Measurements from ENCODE around the gene MND1.

Gene MND1

GRCh38 chr4:153434190-153434589 is 89.7 kb downstream of the MND1 start:
- no peak overlapping the region for H3K27ac ChIP-seq
- ChIA-PET POLR2A (ENCODE audit: low non-redundant PET) (no interaction called here), CTCF (no interaction called here)
- no peak for DNase-seq (ENCODE audit: low spot score)
- no peak for TF ChIP-seq CTCF (conservative IDR thresholded peaks at IDR 0.05; ENCODE audit: low read depth)

- no peak for DNase-seq (ENCODE audit: low spot score)
- TF ChIP-seq CTCF (conservative IDR thresholded peaks at IDR 0.05; ENCODE audit: low read depth): no peak
- H3K27ac ChIP-seq: no peak overlapping the region
- ChIA-PET POLR2A (ENCODE audit: low non-redundant PET) (no interaction called here), CTCF (interaction anchor here (0.6 kb wide), 1 partner anchor 119 kb away, joined by 3 read pairs; no protein-coding TSS in a partner anchor)
Measured at GRCh38 chr4:153438916-153439756, 94.6 kb downstream of the MND1 start.

- no peak for TF ChIP-seq CTCF (conservative IDR thresholded peaks at IDR 0.05; ENCODE audit: low read depth)
- ChIA-PET POLR2A (ENCODE audit: low non-redundant PET) (no interaction called here), CTCF (interaction anchor here (0.6 kb wide), 1 partner anchor 26 kb away, joined by 3 read pairs; the partner anchor contains the start of gene TMEM131L)
- H3K27ac ChIP-seq: no peak overlapping the region
- no peak for DNase-seq (ENCODE audit: low spot score)
Measured at GRCh38 chr4:153439831-153440230, 95.3 kb downstream of the MND1 start.

GRCh38 chr4:153440475-153440874 is 96.0 kb downstream of the MND1 start:
- ChIA-PET POLR2A (ENCODE audit: low non-redundant PET) (no interaction called here), CTCF (interaction anchor here (0.6 kb wide), 1 partner anchor 26 kb away, joined by 3 read pairs; the partner anchor contains the start of gene TMEM131L)
- DNase-seq (ENCODE audit: low spot score): no peak
- no peak for TF ChIP-seq CTCF (conservative IDR thresholded peaks at IDR 0.05; ENCODE audit: low read depth)
- H3K27ac ChIP-seq: no peak overlapping the region

GRCh38 chr4:153447175-153447905 is 102.9 kb downstream of the MND1 start:
- no peak for TF ChIP-seq CTCF (conservative IDR thresholded peaks at IDR 0.05; ENCODE audit: low read depth)
- ChIA-PET CTCF (interaction anchor here (0.6 kb wide), 1 partner anchor 15 kb away, joined by 4 read pairs; no protein-coding TSS in a partner anchor), POLR2A (ENCODE audit: low non-redundant PET) (no interaction called here)
- no peak overlapping the region for H3K27ac ChIP-seq
- no peak for DNase-seq (ENCODE audit: low spot score)

GRCh38 chr4:153448003-153448731 is 103.7 kb downstream of the MND1 start:
- no peak for DNase-seq (ENCODE audit: low spot score)
- POLR2A ChIA-PET (ENCODE audit: low non-redundant PET): no interaction called here
- no peak for TF ChIP-seq CTCF (conservative IDR thresholded peaks at IDR 0.05; ENCODE audit: low read depth)
- CTCF ChIA-PET: interaction anchor here (1.5 kb wide), 1 partner anchor 15 kb away, joined by 5 read pairs; no protein-coding TSS in a partner anchor
- H3K27ac ChIP-seq: no peak overlapping the region

Measured in RWPE1 (cell line).